Measurements from ENCODE around the gene STK24.
A peak's percentile ranks its signal among the peaks of the same experiment; 100 is the strongest.

The STK24 gene

DNA sequence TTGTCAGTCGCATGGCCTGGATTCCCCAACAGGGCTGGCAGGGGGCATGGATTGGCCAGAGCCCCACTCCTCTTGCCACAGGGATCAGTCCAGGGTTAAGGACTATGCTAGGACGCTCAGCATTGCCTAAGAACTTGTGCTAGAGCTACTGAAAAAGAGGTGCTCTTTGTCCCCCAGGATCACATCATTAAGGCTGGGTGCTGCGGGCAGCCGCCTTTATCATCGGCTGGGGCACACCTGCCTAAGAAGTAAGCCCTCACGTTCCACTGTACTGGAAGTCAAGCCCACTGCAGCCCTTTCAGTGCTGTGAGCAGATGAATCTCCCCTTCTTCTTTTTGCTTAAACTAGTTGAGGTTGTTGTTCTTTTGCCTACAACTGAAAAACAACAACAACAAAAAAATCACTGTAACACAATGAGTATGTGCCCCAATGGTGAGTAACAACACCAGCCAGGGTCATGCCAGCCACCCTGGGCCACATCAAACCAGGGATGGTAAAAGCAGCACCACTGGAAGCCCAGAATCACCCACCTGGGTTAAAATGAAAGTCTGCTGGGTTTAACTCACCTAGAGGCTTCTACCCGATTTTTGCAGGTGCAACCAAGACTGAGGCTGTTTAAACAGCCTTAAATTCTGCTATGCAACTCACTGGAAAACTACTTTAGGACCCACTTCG lies 20.6 kb downstream of the STK24 start:
- no peak for DNase-seq

GRCh38 chr13:98549728-98550317 lies 27.1 kb downstream of the STK24 start:
- no peak for DNase-seq

DNA sequence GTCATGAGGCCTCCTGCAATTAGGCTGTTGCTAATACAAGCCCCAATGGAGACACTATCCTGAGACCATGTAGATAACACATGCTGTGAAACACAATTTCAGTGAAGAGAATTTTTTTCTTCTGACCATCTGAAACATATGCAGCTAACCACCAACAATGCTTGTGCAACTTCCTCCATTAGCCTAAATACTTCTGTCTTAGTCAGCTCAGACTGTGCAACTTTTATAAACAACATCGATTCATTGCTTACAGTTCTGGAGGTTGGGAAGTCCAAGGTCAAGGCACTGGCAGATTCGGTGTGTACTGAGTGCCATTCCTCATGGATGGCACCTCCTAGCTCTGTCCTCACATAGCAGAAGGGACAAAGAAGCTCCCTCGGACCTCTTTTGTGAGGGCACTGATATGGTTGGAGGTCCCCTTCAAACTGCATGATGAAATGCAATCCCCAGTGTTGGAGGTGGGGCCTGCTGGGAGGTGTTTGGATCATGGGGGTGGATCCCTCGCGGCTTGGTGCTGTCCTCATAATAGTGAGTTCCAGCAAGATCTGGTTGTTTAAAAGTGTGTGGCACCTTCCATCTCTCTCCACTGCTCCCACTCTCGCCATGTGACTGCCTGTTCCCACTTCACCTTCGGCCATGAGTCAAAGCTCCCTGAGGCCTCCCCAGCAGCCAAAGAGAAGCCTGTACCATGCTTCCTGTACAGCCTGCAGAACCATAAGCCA lies 27.7 kb downstream of the STK24 start:
- no peak for DNase-seq

DNA sequence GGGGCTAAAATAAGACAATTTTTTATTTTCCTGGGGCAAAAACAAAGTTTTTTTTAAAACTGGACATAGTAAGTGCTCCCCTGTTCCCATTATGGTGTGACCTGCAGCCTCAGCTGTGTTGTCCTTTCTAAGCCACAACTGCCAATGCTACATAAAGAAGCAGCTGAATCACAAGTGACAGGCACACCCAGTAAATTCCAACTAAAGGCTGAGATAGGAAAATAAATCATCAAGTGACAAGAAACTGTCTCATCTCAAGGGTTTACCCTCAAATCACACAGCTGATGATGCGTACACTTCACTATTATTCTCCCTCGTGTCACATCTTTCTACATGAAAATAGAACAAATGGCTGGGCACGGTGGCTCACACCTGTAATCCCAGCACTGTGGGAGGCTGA lies 28.7 kb downstream of the STK24 start:
- DNase-seq, result no peak

GRCh38 chr13:98547455-98547854 lies 29.5 kb downstream of the STK24 start:
- no peak for DNase-seq

DNA sequence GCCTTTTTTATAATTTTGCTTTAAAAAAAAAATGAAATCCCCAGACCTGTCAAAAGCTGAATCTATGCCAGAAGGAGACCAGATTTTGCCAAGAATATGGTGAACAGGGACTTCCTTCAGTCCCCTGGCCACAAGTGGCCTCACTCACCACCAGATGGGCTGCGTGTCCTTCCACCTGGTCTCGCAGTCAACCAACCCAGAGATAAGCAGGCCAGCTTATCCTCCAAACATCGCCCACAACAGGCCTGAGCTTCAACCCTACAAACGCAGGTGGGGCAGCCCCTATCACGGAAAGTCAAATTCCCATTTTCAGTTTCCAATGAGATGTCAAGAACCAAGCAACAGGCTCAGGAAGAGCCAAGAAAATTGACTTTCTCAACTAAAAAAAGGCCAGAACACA lies 30.5 kb downstream of the STK24 start:
- no peak for DNase-seq

DNA sequence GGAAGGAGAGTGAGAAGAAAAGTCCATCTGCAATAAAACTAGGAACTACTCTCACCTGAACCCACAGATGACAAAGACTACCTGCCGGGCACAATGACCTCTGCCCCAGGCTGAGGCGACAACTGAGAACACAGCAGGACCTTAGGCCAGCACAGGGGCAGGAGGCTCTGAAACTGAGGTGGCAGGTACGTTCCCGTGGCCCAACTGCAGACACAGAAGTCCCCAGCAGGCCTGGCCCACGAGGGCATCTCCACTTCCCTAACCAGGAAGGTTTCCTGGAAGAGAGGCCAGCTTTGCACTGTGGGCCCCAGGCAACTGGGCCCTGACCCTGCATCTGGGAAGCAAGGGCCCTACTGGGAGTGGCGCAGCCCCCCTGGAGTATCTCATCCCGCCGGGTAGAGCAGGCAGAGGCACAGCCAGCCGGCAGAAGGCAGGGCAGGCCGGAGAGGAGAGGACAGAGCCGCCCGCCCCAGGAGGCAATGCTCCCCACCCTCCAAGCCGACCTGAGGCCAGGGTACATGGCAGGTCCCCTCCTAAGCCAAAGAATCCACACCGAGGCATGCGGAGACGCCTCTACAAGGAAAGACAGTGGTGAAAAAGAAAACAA lies 32.7 kb downstream of the STK24 start:
- no peak for DNase-seq

GRCh38 chr13:98543378-98544103 lies 33.4 kb downstream of the STK24 start:
- DNase-seq, result peak; percentile 43

DNA sequence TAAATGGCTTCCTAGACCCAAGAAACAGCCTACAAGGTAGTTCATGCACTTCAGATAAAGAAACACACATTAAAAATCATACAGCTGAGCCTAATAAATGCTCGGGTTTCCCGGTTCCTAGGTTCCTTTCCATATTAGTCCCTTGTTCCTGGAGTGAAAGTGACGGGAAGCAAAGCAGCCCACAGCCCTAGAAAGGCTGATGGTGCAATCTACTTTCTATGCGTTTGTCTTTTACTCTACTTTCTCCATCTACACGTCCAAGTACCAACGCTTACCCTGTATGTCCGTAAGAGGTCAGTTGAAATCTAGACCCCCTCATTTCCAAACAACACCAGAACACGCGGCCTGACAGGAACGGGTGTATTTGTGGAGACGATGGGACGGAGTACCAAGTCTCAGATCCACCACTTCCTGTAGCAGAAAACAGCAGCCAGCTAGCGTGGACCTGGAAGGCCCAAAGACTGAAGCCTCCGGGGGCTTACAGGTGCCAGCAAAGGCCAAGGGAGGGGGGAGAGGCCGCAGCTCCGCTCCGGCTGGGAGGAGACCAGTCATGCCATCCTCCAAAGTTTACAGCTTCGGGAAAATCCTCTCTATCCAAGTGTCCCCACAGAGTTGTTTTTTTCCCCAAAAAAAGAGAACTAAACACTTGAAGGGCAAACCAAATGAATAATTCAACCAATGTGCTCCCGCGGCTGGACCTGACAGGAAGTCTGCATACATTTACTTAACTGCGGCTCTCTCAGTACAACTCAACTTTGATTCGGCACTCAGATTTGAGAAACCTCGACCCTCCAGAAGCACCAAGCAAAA lies 34.1 kb downstream of the STK24 start:
- DNase-seq, result peak; percentile 50

DNA sequence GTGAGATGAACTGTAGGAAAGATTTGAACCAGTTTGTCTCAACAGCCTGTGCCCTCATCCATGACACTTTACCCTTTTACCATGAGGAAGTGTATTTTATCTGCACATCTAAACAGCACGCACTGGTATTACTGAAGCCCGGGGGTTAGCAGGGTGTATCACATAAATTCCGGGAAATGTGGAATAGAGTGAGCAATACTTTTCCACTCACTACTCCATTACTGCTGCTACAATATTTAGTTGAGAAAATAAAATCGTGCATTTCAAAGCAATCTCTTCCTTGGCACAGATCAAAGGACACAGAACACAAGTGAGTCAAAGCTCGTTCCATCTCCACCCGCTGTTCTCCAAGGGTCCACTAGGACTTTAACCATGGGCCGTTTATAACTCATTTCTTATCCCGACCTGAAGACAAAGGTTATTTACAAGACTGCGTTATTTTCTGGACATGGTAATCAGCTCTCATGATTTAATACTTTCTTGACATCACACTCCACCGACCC lies 35.2 kb downstream of the STK24 start:
- no peak for DNase-seq

GRCh38 chr13:98541191-98541590 lies 35.7 kb downstream of the STK24 start:
- no peak for DNase-seq

DNA sequence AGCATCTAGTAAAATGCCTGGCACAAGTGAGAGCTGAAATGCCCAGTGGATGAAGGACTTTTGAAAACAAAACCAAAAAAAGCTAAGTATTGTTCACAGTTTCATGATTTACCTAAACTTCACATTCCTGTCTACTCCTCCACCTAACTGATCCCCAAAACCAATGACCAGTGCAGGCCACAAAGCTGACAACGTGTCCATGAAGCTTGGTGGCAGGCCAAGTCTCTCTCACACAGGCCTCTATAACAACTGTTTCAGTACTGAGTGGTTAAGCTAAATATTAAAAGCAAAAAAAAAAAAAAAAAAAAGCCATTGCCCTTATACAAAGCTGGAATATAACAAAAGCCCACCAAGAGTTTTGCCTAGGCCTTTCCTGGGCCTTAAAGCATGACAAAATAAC lies 36.4 kb downstream of the STK24 start:
- DNase-seq, result no peak

DNA sequence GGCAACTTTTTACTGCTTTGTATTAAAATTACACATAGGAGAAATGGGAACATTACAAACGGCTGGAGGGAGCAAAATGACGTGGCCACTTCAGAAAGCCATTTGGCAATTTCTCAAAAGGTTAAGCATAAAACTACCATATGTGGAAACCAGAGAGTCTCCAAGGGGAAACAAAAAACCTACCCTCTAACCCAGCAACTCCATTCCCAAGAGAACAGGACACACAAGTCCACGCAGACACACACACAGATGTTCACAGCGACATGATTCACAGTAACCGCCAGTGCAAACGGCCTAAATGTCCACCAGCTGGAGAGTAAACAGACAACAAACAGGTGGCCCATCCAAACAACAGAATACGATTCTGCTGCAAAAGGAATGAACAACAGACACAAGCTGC lies 37.2 kb downstream of the STK24 start:
- DNase-seq, result no peak

GRCh38 chr13:98538876-98539275 lies 38.0 kb downstream of the STK24 start:
- no peak for DNase-seq

DNA sequence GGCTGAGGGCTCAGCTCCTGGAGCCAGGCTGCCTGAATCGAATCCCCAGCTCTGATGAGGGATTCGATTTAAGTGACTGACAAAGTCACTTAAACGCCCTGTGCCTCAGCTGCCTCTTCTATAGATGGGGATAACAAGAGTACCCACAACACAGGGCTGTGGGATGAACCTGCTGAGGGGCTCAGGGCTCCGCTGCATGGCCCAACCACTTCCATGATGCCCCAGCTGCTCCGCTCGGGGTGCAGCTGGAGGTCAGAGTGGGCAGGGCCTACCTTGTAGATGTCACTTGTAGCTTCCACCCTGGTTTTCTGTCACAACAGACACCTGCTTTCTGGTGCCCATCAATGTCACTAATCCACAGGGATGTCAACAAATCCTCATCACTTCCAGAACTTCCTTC lies 39.2 kb downstream of the STK24 start:
- DNase-seq, result no peak

GRCh38 chr13:98537306-98537705 lies 39.6 kb downstream of the STK24 start:
- DNase-seq, result no peak

GRCh38 chr13:98536729-98537128 lies 40.2 kb downstream of the STK24 start:
- DNase-seq, result no peak

DNA sequence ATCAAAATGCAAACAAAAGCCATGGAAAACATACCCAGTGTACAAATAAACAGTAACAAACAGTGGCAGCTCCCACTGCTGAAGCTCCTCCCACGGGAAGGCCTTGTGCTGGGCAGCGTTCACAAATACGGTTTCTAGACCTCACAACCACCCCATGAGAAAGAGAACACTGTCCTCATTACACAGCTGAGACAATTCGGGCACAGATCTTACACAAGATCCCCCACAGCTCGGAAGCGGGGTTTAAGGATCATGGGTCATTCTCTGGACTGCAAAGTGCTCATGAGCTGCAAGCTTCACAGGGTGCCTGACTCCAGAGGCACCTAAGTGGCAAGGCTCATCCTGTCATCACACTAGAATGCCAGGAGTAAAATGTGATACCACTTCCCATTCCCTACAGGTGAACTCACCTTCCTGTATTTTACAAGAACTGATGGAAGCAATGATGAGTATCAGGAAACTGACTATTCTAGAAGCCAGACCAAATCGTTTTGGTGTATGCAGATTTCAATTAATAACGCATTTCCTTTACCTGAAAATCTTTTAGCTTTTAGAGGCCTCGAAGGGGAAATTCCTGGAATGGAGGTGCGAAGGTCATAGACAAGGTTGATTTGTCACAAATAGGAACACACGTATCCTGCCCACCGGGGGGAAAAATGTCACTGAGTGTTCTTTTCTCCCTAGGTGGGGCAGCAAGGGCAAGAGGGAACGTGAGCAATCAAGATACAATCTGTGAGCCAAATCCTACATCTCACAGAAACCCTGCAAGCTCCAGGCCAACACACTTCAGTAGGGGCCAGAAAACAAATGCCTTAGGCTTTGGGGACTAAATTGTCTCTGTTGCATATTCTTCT lies 41.2 kb downstream of the STK24 start:
- DNase-seq, result no peak

DNA sequence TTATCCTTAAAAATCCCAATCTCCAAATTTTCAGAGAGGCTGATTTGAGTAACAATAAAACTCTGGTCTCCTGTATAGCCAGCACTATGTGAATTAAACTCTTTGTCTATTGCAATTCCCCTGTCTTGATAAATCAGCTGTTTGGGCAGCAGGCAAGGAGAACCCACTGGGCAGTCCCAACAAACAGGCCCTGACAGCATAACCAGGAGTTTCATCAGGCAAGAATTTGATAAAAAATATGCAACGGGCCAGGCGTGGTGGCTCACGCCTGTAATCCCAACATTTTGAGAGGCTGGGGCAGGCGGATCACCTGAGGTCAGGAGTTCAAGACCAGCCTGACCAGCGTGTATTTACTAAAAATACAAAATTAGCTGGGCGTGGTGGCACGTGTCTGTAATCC lies 42.1 kb downstream of the STK24 start:
- DNase-seq, result no peak

- no peak for DNase-seq
Measured at GRCh38 chr13:98533912-98534311, 43.0 kb downstream of the STK24 start.

GRCh38 chr13:98532254-98532653 lies 44.7 kb downstream of the STK24 start:
- no peak for DNase-seq
